GM23248 (cell line): ENCODE results near the gene EMP3. TPM values are rescaled to one million over a fixed set of nuclear protein-coding genes. Genes with fewer than 3 reads are reported as not detected.
"Not testable (repeated sequence)": the region's sequence is repeated elsewhere in the genome, so short reads cannot be mapped to it uniquely, and the experiment has no call there.

Experiments
- DNase-seq: peaks from one replicate; pipeline ENCODE4 v3.0.0-alpha.2; 2015
- H2AFZ ChIP-seq: fragments of 200-600 bp; sonication (generic); 2 replicates; pipeline ENCODE4 v1.6.1; 2016; ENCODE audit warnings: antibody characterized with exemption
- H3F3A ChIP-seq: fragments of 200-600 bp; sonication (generic); 2 replicates; pipeline ENCODE4 v1.6.1; 2016; ENCODE audit warnings: mild to moderate bottlenecking, antibody characterized with exemption, mixed run types; ENCODE audit not compliant: insufficient read depth
- H3K27ac ChIP-seq: fragments of 200-600 bp; sonication (generic); 2 replicates; pipeline ENCODE4 v1.5.1; 2016; ENCODE audit warnings: mild to moderate bottlenecking
- H3K27me3 ChIP-seq: fragments of 200-600 bp; sonication (generic); replicated peaks from 2 replicates; pipeline ENCODE4 v1.6.1; 2016; ENCODE audit warnings: mild to moderate bottlenecking; ENCODE audit not compliant: insufficient read depth
- H3K36me3 ChIP-seq: fragments of 200-600 bp; sonication (generic); 2 replicates; pipeline ENCODE4 v1.6.1; 2016; ENCODE audit warnings: low read depth, mild to moderate bottlenecking
- H3K4me1 ChIP-seq: fragments of 200-600 bp; sonication (generic); 2 replicates; pipeline ENCODE4 v1.6.1; 2016; ENCODE audit warnings: mild to moderate bottlenecking; ENCODE audit not compliant: insufficient read depth
- H3K4me2 ChIP-seq: fragments of 200-600 bp; sonication (generic); one replicate; pipeline ENCODE4 v1.6.1; 2016; ENCODE audit warnings: mild to moderate bottlenecking; ENCODE audit not compliant: unreplicated experiment
- H3K4me3 ChIP-seq: fragments of 200-600 bp; sonication (generic); 2 replicates; pipeline ENCODE4 v1.5.1; 2016; ENCODE audit warnings: mild to moderate bottlenecking
- H3K79me2 ChIP-seq: fragments of 200-600 bp; sonication (generic); 2 replicates; pipeline ENCODE4 v1.6.1; 2016; ENCODE audit warnings: mild to moderate bottlenecking; ENCODE audit not compliant: insufficient read depth
- H3K9ac ChIP-seq: fragments of 200-600 bp; sonication (generic); 2 replicates; pipeline ENCODE4 v1.6.1; 2016; ENCODE audit warnings: mild to moderate bottlenecking
- H3K9me2 ChIP-seq: fragments of 200-600 bp; sonication (generic); 2 replicates; pipeline ENCODE4 v1.6.1; 2016; ENCODE audit warnings: mixed run types, mild to moderate bottlenecking, moderate library complexity; ENCODE audit not compliant: insufficient read depth
- H3K9me3 ChIP-seq: fragments of 200-600 bp; sonication (generic); one replicate; pipeline ENCODE4 v1.6.1; 2017; ENCODE audit warnings: low read depth
- H4K20me1 ChIP-seq: fragments of 200-600 bp; sonication (generic); 2 replicates; pipeline ENCODE4 v1.6.0; 2016; ENCODE audit not compliant: insufficient read depth
- EZH2 ChIP-seq: fragments of 200-600 bp; sonication (generic); IDR thresholded peaks from 2 replicates; pipeline ENCODE4 v1.6.1; 2018; ENCODE audit warnings: antibody characterized with exemption, mild to moderate bottlenecking; ENCODE audit not compliant: insufficient read depth, poor library complexity, severe bottlenecking
- EZH2phosphoT487 ChIP-seq: fragments of 200-600 bp; sonication (generic); IDR thresholded peaks from 2 replicates; pipeline ENCODE4 v1.6.1; 2018; ENCODE audit warnings: antibody characterized with exemption, moderate library complexity, mild to moderate bottlenecking, low read depth; ENCODE audit not compliant: insufficient read depth
- WGBS, 2 experiments: methylation state at CpG; one replicate each; pipeline ENCODE4 v1.1.6; 2015 to 2017; ENCODE audit warnings: low lambda C conversion rate in 2 of 2, low coverage in 1 of 2; ENCODE audit errors: missing lambda C conversion rate in 2 of 2; 5-methylcytosine and 5-hydroxymethylcytosine counted together
- in situ Hi-C: fragments of 300-500 bp; cut with MboI; formaldehyde crosslinking; loops from 2 replicates; pipeline ENCODE4 v1.15.0; 2020
- polyA plus RNA-seq: library from polyadenylated mRNA; unstranded; fragments of >200 nt; fragmentation: Nextera tagmentation; extraction: Ambion mirVana; gene quantifications from 2 replicates; pipeline ENCODE4 v1.2.1, GENCODE V29; 2016
- total RNA-seq: library from RNA; depleted of rRNA; stranded (reverse); fragments of >200 nt; shearing (Covaris generic); gene quantifications from 2 replicates; pipeline ENCODE4 v1.2.3, GENCODE V29; 2014

The EMP3 gene
- total and polyA plus RNA-seq, 2 experiments from 2014 or later = 196 to 716 TPM

- DNase-seq = no peak
- Histone ChIP-seq H3K9me3 (no peaks in the 10 kb centered on the region), H3K36me3 (no peaks in the 10 kb centered on the region), H3K27ac (no peak overlapping the region), H3K79me2 (no peaks in the 10 kb centered on the region), H3K4me1 (no peaks in the 10 kb centered on the region), H3K9me2 (no peaks in the 10 kb centered on the region), H4K20me1 (no peaks in the 10 kb centered on the region), H3K4me2 (no peak overlapping the region), H3F3A (no peaks in the 10 kb centered on the region), H3K27me3 (no peaks in the 10 kb centered on the region), H2AFZ (no peak overlapping the region), H3K9ac (no peak overlapping the region), H3K4me3 (no peak overlapping the region)
- TF ChIP-seq EZH2phosphoT487 = no peak
- TF ChIP-seq EZH2 = no peak
- 87 to 93% methylated on average over 8 to 11 of the region's 11 CpGs for WGBS, 2 experiments
- in situ Hi-C loops = no loop called here
Observed at GRCh38 chr19:48365602-48366001, 40.2 kb downstream of the EMP3 start.

DNA sequence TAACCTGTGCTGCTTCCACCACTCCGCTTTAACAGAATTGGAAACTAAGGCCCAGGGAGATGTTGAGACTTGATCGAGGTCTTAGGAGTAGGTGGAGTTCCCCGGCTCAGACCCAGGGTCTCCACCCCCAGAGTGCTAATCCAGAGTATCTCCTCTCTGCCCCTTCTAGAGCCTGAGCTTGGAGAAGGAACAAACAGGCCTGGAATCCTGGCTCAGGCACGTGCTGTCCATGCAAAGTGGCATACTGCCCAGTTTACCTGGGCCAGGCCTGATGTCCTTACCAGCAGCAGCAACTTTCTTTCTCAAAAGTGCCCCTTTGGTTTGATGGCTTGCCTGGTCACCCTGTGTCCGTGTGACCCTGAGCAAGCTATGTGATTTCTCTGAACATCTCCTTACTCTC is 42.5 kb downstream of the EMP3 start:
- H3F3A ChIP-seq = no peaks in the 10 kb centered on the region
- H3K4me2 ChIP-seq = no peak overlapping the region
- no peak overlapping the region for H3K9ac ChIP-seq
- 59 to 65% methylated on average over 5 of the region's 5 CpGs for WGBS, 2 experiments
- no peaks in the 10 kb centered on the region for H3K9me3 ChIP-seq
- no peaks in the 10 kb centered on the region for H3K4me1 ChIP-seq
- DNase-seq = no peak
- no peaks in the 10 kb centered on the region for H3K9me2 ChIP-seq
- TF ChIP-seq EZH2phosphoT487 (no peak), EZH2 (no peak)
- no peak overlapping the region for H3K4me3 ChIP-seq
- H2AFZ ChIP-seq = no peak overlapping the region
- H3K79me2 ChIP-seq = no peaks in the 10 kb centered on the region
- in situ Hi-C loops = no loop called here
- no peaks in the 10 kb centered on the region for H3K36me3 ChIP-seq
- H3K27me3 ChIP-seq = no peaks in the 10 kb centered on the region
- H4K20me1 ChIP-seq = no peaks in the 10 kb centered on the region
- H3K27ac ChIP-seq = no peak overlapping the region

- Histone ChIP-seq H3K9ac (no peak overlapping the region), H3K27me3 (no peaks in the 10 kb centered on the region), H3F3A (no peaks in the 10 kb centered on the region), H3K4me2 (no peak overlapping the region), H3K9me2 (no peaks in the 10 kb centered on the region), H3K4me3 (no peak overlapping the region), H3K27ac (no peak overlapping the region), H2AFZ (no peak overlapping the region), H3K4me1 (no peaks in the 10 kb centered on the region), H3K79me2 (no peaks in the 10 kb centered on the region), H3K36me3 (no peaks in the 10 kb centered on the region), H4K20me1 (no peaks in the 10 kb centered on the region), H3K9me3 (no peaks in the 10 kb centered on the region)
- in situ Hi-C loops = no loop called here
- TF ChIP-seq EZH2phosphoT487 = no peak
- TF ChIP-seq EZH2 = no peak
- WGBS, 2 experiments = 54 to 77% methylated on average over 10 to 14 of the region's 14 CpGs
- DNase-seq = no peak
Observed at GRCh38 chr19:48368936-48369335, 43.6 kb downstream of the EMP3 start.

GRCh38 chr19:48370955-48371354 is 45.6 kb downstream of the EMP3 start:
- H3K4me3 ChIP-seq = no peak overlapping the region
- H3K27me3 ChIP-seq = no peaks in the 10 kb centered on the region
- in situ Hi-C loops = no loop called here
- WGBS, 2 experiments = 79 to 87% methylated on average over 3 to 4 of the region's 4 CpGs
- no peak overlapping the region for H2AFZ ChIP-seq
- H3K27ac ChIP-seq = no peak overlapping the region
- no peak overlapping the region for H3K4me2 ChIP-seq
- no peaks in the 10 kb centered on the region for H3K36me3 ChIP-seq
- DNase-seq = no peak
- TF ChIP-seq EZH2phosphoT487 (no peak), EZH2 (no peak)
- H3K79me2 ChIP-seq = no peaks in the 10 kb centered on the region
- no peaks in the 10 kb centered on the region for H3K9me3 ChIP-seq
- no peaks in the 10 kb centered on the region for H3F3A ChIP-seq
- no peak overlapping the region for H3K9ac ChIP-seq
- no peaks in the 10 kb centered on the region for H3K9me2 ChIP-seq
- no peaks in the 10 kb centered on the region for H4K20me1 ChIP-seq
- no peaks in the 10 kb centered on the region for H3K4me1 ChIP-seq

DNA sequence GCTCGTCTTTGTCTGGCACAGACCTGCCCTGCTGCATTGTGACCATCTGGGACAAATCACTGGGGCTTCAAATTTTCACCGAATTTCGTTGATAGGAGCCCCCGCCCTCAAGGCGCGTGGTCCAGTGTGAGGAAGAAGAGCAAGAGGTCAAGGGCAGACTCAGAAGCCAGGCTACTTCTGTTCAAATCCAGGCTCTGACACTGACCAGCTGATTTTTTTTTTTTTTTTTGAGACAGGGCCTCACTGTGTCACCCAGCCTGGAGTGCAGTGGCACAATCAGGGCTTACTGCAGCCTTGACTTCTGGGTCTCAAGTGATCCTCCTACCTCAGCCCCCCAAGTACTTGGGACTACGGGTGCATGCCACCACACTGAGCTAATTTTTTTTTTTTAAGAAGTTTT is 46.0 kb downstream of the EMP3 start:
- no peak overlapping the region for H3K4me2 ChIP-seq
- no peaks in the 10 kb centered on the region for H3K79me2 ChIP-seq
- H3K4me3 ChIP-seq = no peak overlapping the region
- TF ChIP-seq EZH2 (no peak), EZH2phosphoT487 (no peak)
- 45 to 56% methylated on average over 7 of the region's 7 CpGs for WGBS, 2 experiments
- no peaks in the 10 kb centered on the region for H3K27me3 ChIP-seq
- no peak overlapping the region for H3K27ac ChIP-seq
- no peaks in the 10 kb centered on the region for H3F3A ChIP-seq
- no peaks in the 10 kb centered on the region for H4K20me1 ChIP-seq
- H3K9ac ChIP-seq = no peak overlapping the region
- no peaks in the 10 kb centered on the region for H3K4me1 ChIP-seq
- no peak overlapping the region for H2AFZ ChIP-seq
- in situ Hi-C loops = no loop called here
- no peaks in the 10 kb centered on the region for H3K9me2 ChIP-seq
- H3K9me3 ChIP-seq = no peaks in the 10 kb centered on the region
- H3K36me3 ChIP-seq = no peaks in the 10 kb centered on the region
- DNase-seq = no peak

DNA sequence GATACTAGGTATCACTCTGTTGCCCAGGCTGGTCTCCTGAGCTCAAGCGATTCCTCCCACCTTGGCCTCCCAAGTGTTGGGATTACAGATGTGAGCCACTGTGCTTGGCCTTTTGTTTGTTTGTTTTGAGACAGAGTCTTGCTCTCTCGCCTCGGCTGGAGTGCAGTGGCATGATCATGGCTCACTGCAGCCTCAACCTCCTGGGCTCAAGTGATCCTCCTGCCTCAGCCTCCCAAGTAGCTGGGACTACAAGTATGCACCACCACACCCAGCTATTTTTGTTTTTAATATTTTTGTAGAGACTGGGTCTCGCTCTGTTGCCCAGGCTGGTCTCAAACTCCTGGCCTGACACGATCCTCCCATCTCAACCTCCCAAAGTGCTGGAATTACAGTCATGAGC is 46.4 kb downstream of the EMP3 start:
- H3F3A ChIP-seq, DNase-seq, H4K20me1 ChIP-seq, H3K9ac ChIP-seq, in situ Hi-C loops, H2AFZ ChIP-seq, H3K27ac ChIP-seq, H3K27me3 ChIP-seq, H3K4me3 ChIP-seq, H3K4me1 ChIP-seq, H3K9me2 ChIP-seq, H3K9me3 ChIP-seq, H3K79me2 ChIP-seq, H3K4me2 ChIP-seq, H3K36me3 ChIP-seq: not testable (repeated sequence)
- WGBS, 2 experiments = 89% methylated on average over 5 of the region's 5 CpGs
